ENCODE results near the gene SLC35G1.

Gene SLC35G1

GRCh38 chr10:93941606-93942005 is 47.8 kb downstream of the SLC35G1 start:
- TF ChIP-seq CTCF (IDR thresholded peaks at IDR 0.05; ENCODE audit: low read length): no peak
- no peak for TF ChIP-seq EZH2 (IDR thresholded peaks at IDR 0.05; ENCODE audit: borderline replicate concordance, low read length)

GRCh38 chr10:93945819-93946218 is 52.0 kb downstream of the SLC35G1 start:
- no peak for TF ChIP-seq CTCF (IDR thresholded peaks at IDR 0.05; ENCODE audit: low read length)
- TF ChIP-seq EZH2 (IDR thresholded peaks at IDR 0.05; ENCODE audit: borderline replicate concordance, low read length): no peak
- Histone ChIP-seq H3K79me2 (ENCODE audit: insufficient read depth, low read length) (no peaks in the 10 kb centered on the region), H3K4me2 (ENCODE audit: low read length) (no peak overlapping the region), H4K20me1 (ENCODE audit: insufficient read depth, low read length) (no peaks in the 10 kb centered on the region), H3K27ac (ENCODE audit: low read depth, low read length, poor library complexity, severe bottlenecking) (no peak overlapping the region), H3F3A (ENCODE audit: insufficient read depth, low read length) (no peaks in the 10 kb centered on the region), H3K9me2 (ENCODE audit: low read depth, low read length) (no peaks in the 10 kb centered on the region), H3K9ac (ENCODE audit: low read length) (no peak overlapping the region), H3K36me3 (ENCODE audit: insufficient read depth, low read length) (no peaks in the 10 kb centered on the region), H3K4me3 (ENCODE audit: low read depth, low read length, poor library complexity, severe bottlenecking) (no peak overlapping the region), H3K4me1 (ENCODE audit: insufficient read depth, low read length, severe bottlenecking) (no peaks in the 10 kb centered on the region), H3K9me3 (ENCODE audit: low read length) (no peaks in the 10 kb centered on the region), H3K27me3 (ENCODE audit: insufficient read depth, low read length) (no peaks in the 10 kb centered on the region), H2AFZ (ENCODE audit: low read length) (no peak overlapping the region)

More at GRCh38 chr10:93941606-93942005, 47.8 kb downstream of the SLC35G1 start:
- Histone ChIP-seq H4K20me1 (ENCODE audit: insufficient read depth, low read length) (no peaks in the 10 kb centered on the region), H3K36me3 (ENCODE audit: insufficient read depth, low read length) (no peaks in the 10 kb centered on the region), H3K79me2 (ENCODE audit: insufficient read depth, low read length) (no peaks in the 10 kb centered on the region), H3F3A (ENCODE audit: insufficient read depth, low read length) (no peaks in the 10 kb centered on the region), H3K27me3 (ENCODE audit: insufficient read depth, low read length) (no peaks in the 10 kb centered on the region), H2AFZ (ENCODE audit: low read length) (no peak overlapping the region), H3K4me2 (ENCODE audit: low read length) (no peak overlapping the region), H3K9ac (ENCODE audit: low read length) (no peak overlapping the region), H3K4me1 (ENCODE audit: insufficient read depth, low read length, severe bottlenecking) (no peaks in the 10 kb centered on the region), H3K9me2 (ENCODE audit: low read depth, low read length) (no peaks in the 10 kb centered on the region), H3K27ac (ENCODE audit: low read depth, low read length, poor library complexity, severe bottlenecking) (no peak overlapping the region), H3K9me3 (ENCODE audit: low read length) (no peaks in the 10 kb centered on the region), H3K4me3 (ENCODE audit: low read depth, low read length, poor library complexity, severe bottlenecking) (no peak overlapping the region)

GRCh38 chr10:93947055-93947454 is 53.3 kb downstream of the SLC35G1 start:
- no peaks in the 10 kb centered on the region for H3K36me3 ChIP-seq (ENCODE audit: insufficient read depth, low read length)
- no peak overlapping the region for H3K4me3 ChIP-seq (ENCODE audit: low read depth, low read length, poor library complexity, severe bottlenecking)
- H4K20me1 ChIP-seq (ENCODE audit: insufficient read depth, low read length): no peaks in the 10 kb centered on the region
- H3K79me2 ChIP-seq (ENCODE audit: insufficient read depth, low read length): no peaks in the 10 kb centered on the region
- no peak for TF ChIP-seq CTCF (IDR thresholded peaks at IDR 0.05; ENCODE audit: low read length)
- TF ChIP-seq EZH2 (IDR thresholded peaks at IDR 0.05; ENCODE audit: borderline replicate concordance, low read length): no peak
- H2AFZ ChIP-seq (ENCODE audit: low read length): no peak overlapping the region
- H3K9ac ChIP-seq (ENCODE audit: low read length): no peak overlapping the region
- H3K9me3 ChIP-seq (ENCODE audit: low read length): no peaks in the 10 kb centered on the region
- no peak overlapping the region for H3K4me2 ChIP-seq (ENCODE audit: low read length)
- H3K27me3 ChIP-seq (ENCODE audit: insufficient read depth, low read length): no peaks in the 10 kb centered on the region
- H3K9me2 ChIP-seq (ENCODE audit: low read depth, low read length): no peaks in the 10 kb centered on the region
- H3K27ac ChIP-seq (ENCODE audit: low read depth, low read length, poor library complexity, severe bottlenecking): no peak overlapping the region
- H3F3A ChIP-seq (ENCODE audit: insufficient read depth, low read length): no peaks in the 10 kb centered on the region
- H3K4me1 ChIP-seq (ENCODE audit: insufficient read depth, low read length, severe bottlenecking): no peaks in the 10 kb centered on the region

Data from OCI-LY1 (cell line).